NK-92 treated with Interleukin-12 subunit alpha and Interleukin-12 subunit beta, amount 100 ng/mL, for 24 hours (cell line): ENCODE data around the gene PEX14.

ENCODE experiments used
- DNase-seq: peaks from one replicate; lab custom pipeline; 2025; lab: John Stamatoyannopoulos, UW

Gene PEX14

GRCh38 chr1:10597492-10598388 is 123.0 kb downstream of the PEX14 start:
- DNase-seq: no peak

GRCh38 chr1:10598389-10598702 is 123.6 kb downstream of the PEX14 start:
- DNase-seq: no peak

GRCh38 chr1:10599194-10599861 is 124.6 kb downstream of the PEX14 start:
- no peak for DNase-seq

GRCh38 chr1:10601342-10602070 is 126.8 kb downstream of the PEX14 start:
- no peak for DNase-seq

- DNase-seq: no peak
Measured at GRCh38 chr1:10602936-10603335, 128.2 kb downstream of the PEX14 start.

- no peak for DNase-seq
Measured at GRCh38 chr1:10604966-10605365, 130.2 kb downstream of the PEX14 start.

GRCh38 chr1:10606064-10606463 is 131.3 kb downstream of the PEX14 start:
- no peak for DNase-seq

GRCh38 chr1:10607228-10607627 is 132.5 kb downstream of the PEX14 start:
- DNase-seq: no peak

GRCh38 chr1:10608690-10609089 is 133.9 kb downstream of the PEX14 start:
- no peak for DNase-seq

GRCh38 chr1:10610901-10611600 is 136.3 kb downstream of the PEX14 start:
- DNase-seq: no peak

- DNase-seq: no peak
Measured at GRCh38 chr1:10612436-10613160, 137.8 kb downstream of the PEX14 start.

- no peak for DNase-seq
Measured at GRCh38 chr1:10613340-10613739, 138.6 kb downstream of the PEX14 start.

- DNase-seq: no peak
Measured at GRCh38 chr1:10613861-10614260, 139.1 kb downstream of the PEX14 start.

GRCh38 chr1:10614377-10615225 is 139.9 kb downstream of the PEX14 start:
- DNase-seq: no peak

GRCh38 chr1:10615332-10615731 is 140.6 kb downstream of the PEX14 start:
- DNase-seq: no peak

- no peak for DNase-seq
Measured at GRCh38 chr1:10615932-10616671, 141.4 kb downstream of the PEX14 start.

GRCh38 chr1:10616696-10617095 is 141.9 kb downstream of the PEX14 start:
- no peak for DNase-seq

- DNase-seq: no peak
Measured at GRCh38 chr1:10617318-10617717, 142.6 kb downstream of the PEX14 start.

GRCh38 chr1:10617931-10618885 is 143.5 kb downstream of the PEX14 start:
- DNase-seq: no peak
